NT2/D1 (cell line): ENCODE results near the gene SNAI3.

Experiments
- YY1 ChIP-seq: IDR thresholded peaks from 2 replicates; pipeline ENCODE4 v1.6.1; 2011; ENCODE audit not compliant: insufficient read length, insufficient read depth
- ZNF274 ChIP-seq: IDR thresholded peaks from 2 replicates; pipeline ENCODE4 v1.6.1; 2011; ENCODE audit warnings: mild to moderate bottlenecking, low read depth, low read length

DNA sequence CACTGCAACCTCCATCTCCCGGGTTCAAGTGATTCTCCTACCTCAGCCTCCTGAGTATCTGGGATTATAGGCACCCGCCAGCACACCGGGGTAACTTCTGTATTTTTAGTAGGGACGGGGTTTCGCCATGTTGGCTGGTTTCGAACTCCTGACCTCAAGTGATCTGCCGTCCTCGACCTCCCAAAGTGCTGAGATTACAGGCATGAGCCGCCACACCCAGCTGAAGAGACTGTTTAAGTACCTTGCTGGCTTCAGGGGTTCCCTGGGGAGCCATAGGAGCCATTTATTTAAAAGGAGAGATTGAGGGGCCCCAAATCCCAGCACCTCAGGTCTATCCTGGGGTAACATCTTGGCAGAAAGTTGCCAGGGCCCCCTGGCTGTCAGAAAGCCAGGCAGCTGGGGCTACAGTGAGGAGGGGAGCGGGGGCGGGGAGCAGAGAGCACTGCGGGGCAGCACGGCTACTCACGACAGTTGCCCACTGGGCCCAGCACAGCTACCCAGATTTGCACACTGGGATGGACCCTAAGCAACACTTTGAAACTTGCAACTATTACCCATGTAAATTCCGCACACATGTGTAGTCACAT lies 1.6 kb downstream of the SNAI3 start:
- TF ChIP-seq ZNF274: no peak
- TF ChIP-seq YY1: no peak
